ENCODE data around the gene MOXD1. TPM values are rescaled to one million over a fixed set of nuclear protein-coding genes. Genes with fewer than 3 reads are reported as not detected.

The MOXD1 gene
- total RNA-seq, 4 donors from 2014 or later, result 5.5 to 16.3 (median 8.3) TPM; not detected in 1

DNA sequence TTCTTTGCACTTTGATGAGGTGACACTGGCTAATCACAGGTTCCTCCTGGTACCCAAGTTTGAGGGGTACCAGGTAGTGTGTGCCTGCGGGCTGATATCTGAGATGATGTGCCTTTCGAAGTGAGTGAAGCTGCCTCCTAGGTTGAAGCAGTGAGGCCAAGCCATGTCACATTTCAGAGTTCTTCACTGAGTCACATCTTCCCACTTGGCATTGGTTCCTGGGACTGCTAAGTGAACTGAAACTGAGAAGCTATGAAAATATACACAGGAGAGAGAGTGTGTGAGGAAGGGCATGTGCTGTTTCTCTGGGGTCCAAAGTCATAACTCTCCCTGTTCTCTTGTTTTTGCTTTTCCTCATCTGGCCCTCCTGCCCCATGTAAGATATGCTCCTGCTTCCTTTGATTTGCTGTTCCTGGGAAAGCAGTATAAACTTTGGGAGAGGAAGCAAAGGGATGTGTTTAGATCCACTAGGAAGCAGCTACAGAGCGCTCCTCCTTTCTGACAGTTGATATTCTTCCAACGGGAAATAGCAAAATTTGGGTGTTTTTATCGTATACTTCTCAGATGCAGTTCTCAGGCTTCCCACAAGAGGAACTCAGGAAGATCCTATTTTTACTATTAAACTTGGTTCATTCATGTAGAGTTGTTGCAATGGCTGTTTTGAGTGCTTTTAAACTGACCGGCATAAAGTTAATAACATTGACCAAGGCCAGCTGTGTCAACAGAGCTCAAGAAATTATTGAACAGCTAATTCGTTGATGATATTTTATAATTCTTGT, 153.7 kb downstream of the MOXD1 start:
- H3K27ac ChIP-seq, result no peak overlapping the region
- H3K4me1 ChIP-seq, result no peaks in the 10 kb centered on the region
- intact Hi-C loops (cut with DNase I; ENCODE audit: low total_unique reads) (no loop called here), in situ Hi-C loops (cut with MboI; ENCODE audit: low pct_ligation_motif_present in 1 of 4, low pct_unique_long_range_greater_than_20kb in 1 of 4, low sequenced_read_pairs in 3 of 4) (no loop called here)
- H3K9me3 ChIP-seq, result no peaks in the 10 kb centered on the region
- no peaks in the 10 kb centered on the region for H3K36me3 ChIP-seq
- no peak for TF ChIP-seq POLR2AphosphoS5 (IDR thresholded peaks at IDR 0.05)
- TF ChIP-seq, protein P1, sequence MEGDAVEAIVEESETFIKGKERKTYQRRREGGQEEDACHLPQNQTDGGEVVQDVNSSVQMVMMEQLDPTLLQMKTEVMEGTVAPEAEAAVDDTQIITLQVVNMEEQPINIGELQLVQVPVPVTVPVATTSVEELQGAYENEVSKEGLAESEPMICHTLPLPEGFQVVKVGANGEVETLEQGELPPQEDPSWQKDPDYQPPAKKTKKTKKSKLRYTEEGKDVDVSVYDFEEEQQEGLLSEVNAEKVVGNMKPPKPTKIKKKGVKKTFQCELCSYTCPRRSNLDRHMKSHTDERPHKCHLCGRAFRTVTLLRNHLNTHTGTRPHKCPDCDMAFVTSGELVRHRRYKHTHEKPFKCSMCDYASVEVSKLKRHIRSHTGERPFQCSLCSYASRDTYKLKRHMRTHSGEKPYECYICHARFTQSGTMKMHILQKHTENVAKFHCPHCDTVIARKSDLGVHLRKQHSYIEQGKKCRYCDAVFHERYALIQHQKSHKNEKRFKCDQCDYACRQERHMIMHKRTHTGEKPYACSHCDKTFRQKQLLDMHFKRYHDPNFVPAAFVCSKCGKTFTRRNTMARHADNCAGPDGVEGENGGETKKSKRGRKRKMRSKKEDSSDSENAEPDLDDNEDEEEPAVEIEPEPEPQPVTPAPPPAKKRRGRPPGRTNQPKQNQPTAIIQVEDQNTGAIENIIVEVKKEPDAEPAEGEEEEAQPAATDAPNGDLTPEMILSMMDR (IDR thresholded peaks at IDR 0.05), result peak in 1 of 5 experiments; percentile 6
- WGBS, 2 donors (ENCODE audit: low coverage in 1 of 2), result 31 to 57% methylated on average over 3 to 7 of the region's 7 CpGs
- no peak for DNase-seq
- H3K4me3 ChIP-seq, result no peak overlapping the region
- H3K27me3 ChIP-seq, result no peaks in the 10 kb centered on the region

DNA sequence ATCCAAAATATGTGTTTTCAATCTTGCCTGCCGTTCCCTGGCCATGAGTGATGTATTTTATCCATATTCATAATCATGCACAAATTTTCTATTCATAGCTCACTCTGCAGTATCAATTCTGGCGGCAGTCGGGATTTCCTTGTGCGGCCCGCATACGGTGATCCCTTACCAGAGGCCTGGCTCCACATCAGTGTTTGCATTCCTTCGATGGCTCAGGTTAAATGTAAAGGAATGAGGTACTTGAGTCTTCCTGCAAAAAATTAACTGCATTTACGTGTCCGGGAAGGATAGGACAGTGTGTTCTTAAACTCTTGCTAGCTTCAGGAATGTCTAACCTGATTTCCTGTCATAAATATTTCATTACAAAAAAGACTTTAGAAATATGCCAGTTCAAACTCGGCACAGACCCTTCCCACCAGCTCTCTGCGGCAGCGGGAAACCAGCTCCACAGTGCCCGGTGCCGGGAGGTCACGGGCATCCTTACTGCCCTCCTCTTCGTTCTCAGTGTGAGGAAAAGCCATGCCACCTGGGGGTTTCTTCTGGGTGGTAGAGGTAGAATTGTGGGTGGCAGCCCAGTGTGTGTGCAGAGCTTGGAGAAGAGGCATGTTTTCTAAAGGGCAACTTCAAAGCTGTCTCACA, 154.5 kb downstream of the MOXD1 start:
- TF ChIP-seq POLR2AphosphoS5 (IDR thresholded peaks at IDR 0.05) (no peak), EP300 (IDR thresholded peaks at IDR 0.05; ENCODE audit: low read depth) (no peak), POLR2A (IDR thresholded peaks at IDR 0.05) (no peak)
- TF ChIP-seq, protein P1 (IDR thresholded peaks at IDR 0.05), result no peak
- no peak overlapping the region for H3K27ac ChIP-seq
- DNase-seq, result no peak
- in situ Hi-C loops (cut with MboI; ENCODE audit: low pct_ligation_motif_present in 1 of 4, low pct_unique_long_range_greater_than_20kb in 1 of 4, low sequenced_read_pairs in 3 of 4), result no loop called here
- no peaks in the 10 kb centered on the region for H3K36me3 ChIP-seq
- no peaks in the 10 kb centered on the region for H3K4me1 ChIP-seq
- WGBS, 2 donors (ENCODE audit: low coverage in 1 of 2), result 80 to 90% methylated on average over 6 to 16 of the region's 16 CpGs
- intact Hi-C loops (cut with DNase I; ENCODE audit: low total_unique reads), result no loop called here
- H3K4me3 ChIP-seq, result no peak overlapping the region
- no peaks in the 10 kb centered on the region for H3K9me3 ChIP-seq
- H3K27me3 ChIP-seq, result no peaks in the 10 kb centered on the region

DNA sequence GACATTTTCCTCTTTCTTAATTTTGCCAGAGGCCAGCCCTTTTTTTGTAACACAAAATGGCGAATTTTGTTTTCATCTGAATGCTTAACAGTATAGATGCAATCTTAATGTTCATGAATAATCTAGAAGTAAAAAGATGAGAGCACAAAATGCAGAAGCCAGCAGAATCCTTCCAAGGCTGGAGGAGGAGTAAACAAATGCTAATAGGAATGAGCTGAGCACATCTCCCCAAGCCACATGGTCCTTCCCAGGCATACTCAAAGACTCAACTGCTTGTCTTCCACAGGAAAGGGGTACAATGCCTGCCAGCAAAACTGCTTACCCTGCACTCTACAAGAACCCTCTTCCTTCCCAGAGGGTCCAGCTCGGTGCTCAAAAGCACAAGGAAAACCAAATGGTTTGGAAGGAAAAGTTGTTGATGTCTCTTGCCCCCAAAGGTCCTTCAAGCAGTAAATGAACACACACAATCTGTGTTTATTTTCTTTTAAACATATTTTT, 155.1 kb downstream of the MOXD1 start:
- Histone ChIP-seq H3K27me3 (no peaks in the 10 kb centered on the region), H3K4me1 (no peaks in the 10 kb centered on the region), H3K27ac (no peak overlapping the region), H3K36me3 (no peaks in the 10 kb centered on the region), H3K4me3 (no peak overlapping the region), H3K9me3 (no peaks in the 10 kb centered on the region)
- WGBS, 2 donors (ENCODE audit: low coverage in 1 of 2), result 80 to 87% methylated on average over 2 of the region's 2 CpGs
- in situ Hi-C loops (cut with MboI; ENCODE audit: low pct_ligation_motif_present in 1 of 4, low pct_unique_long_range_greater_than_20kb in 1 of 4, low sequenced_read_pairs in 3 of 4), result no loop called here
- intact Hi-C loops (cut with DNase I; ENCODE audit: low total_unique reads), result no loop called here
- TF ChIP-seq, protein P1 (IDR thresholded peaks at IDR 0.05), result no peak
- no peak for TF ChIP-seq POLR2AphosphoS5 (IDR thresholded peaks at IDR 0.05)
- no peak for TF ChIP-seq EP300 (IDR thresholded peaks at IDR 0.05; ENCODE audit: low read depth)
- TF ChIP-seq POLR2A (IDR thresholded peaks at IDR 0.05), result no peak
- DNase-seq, result no peak

Other genes starting within 250 kb of the MOXD1 start
- gene STX7, start 111.6 kb upstream of the MOXD1 start, total RNA-seq, result 10 to 100 TPM in 3 of 4 donors, 1 to 10 TPM in 1; 9.0 to 50.9 (median 40.8) TPM
- not detected for gene TAAR9, start 136.8 kb upstream of the MOXD1 start, total RNA-seq
- not detected for gene TAAR8, start 151.2 kb upstream of the MOXD1 start, total RNA-seq
- not detected for gene TAAR6, start 168.8 kb upstream of the MOXD1 start, total RNA-seq
- gene TAAR5, start 188.3 kb upstream of the MOXD1 start, total RNA-seq, result not detected
- not detected for gene TAAR2, start 222.8 kb upstream of the MOXD1 start, total RNA-seq